SK-N-SH (cell line): ENCODE data around the gene NUDT22. TPM values are rescaled to one million over a fixed set of nuclear protein-coding genes. Genes with fewer than 3 reads are reported as not detected.
"Not testable (repeated sequence)": the region's sequence is repeated elsewhere in the genome, so short reads cannot be mapped to it uniquely, and the experiment has no call there.

Experiments used
- CTCF ChIA-PET: fragments of 300-600, 350-600 bp; formaldehyde crosslinking; extraction: SDS; loops from one replicate; lab custom pipeline; 2021; lab: Yijun Ruan, JAX
- POLR2A ChIA-PET: fragments of 350-600 bp; sonication (Branson Sonifier 250); formaldehyde crosslinking; extraction: SDS; loops from one replicate; lab custom pipeline; 2020; ENCODE audit warnings: antibody characterized with exemption, inconsistent platforms; lab: Yijun Ruan, JAX
- DNase-seq: peaks from one replicate; pipeline ENCODE4 v3.0.0; 2012
- H2AFZ ChIP-seq: fragments of 200-600 bp; sonication (generic); 2 replicates; pipeline ENCODE4 v1.8.1; 2016; ENCODE audit warnings: antibody characterized with exemption, mild to moderate bottlenecking, low read depth
- H3F3A ChIP-seq: fragments of 200-600 bp; sonication (generic); replicated peaks from 2 replicates; pipeline ENCODE3; 2016; ENCODE audit warnings: antibody characterized with exemption, mild to moderate bottlenecking; ENCODE audit not compliant: insufficient read depth
- H3K27ac ChIP-seq, 2 experiments: fragments of 200-500 bp in 1 of 2; fragments of 200-600 bp in 1 of 2; sonication (Bioruptor generic) in 1 of 2; sonication (generic), shearing (Covaris generic) in 1 of 2; 2 replicates each; pipeline versions ENCODE4 v1.5.1 to v1.6.1; 2014 to 2016; ENCODE audit warnings: low read depth in 2 of 2, inconsistent platforms in 1 of 2, low read length in 1 of 2, mild to moderate bottlenecking in 1 of 2, mixed read lengths in 1 of 2
- H3K27me3 ChIP-seq: fragments of 200-600 bp; sonication (generic), shearing (Covaris generic); 2 replicates; pipeline ENCODE4 v1.6.1; 2016; ENCODE audit warnings: mixed run types; ENCODE audit not compliant: insufficient read depth
- H3K36me3 ChIP-seq, 2 experiments: fragments of 200-500 bp in 1 of 2; fragments of 200-600 bp in 1 of 2; sonication (Bioruptor generic) in 1 of 2; sonication (generic) in 1 of 2; replicated peaks in 1 of 2; 2 replicates each; pipeline versions ENCODE3 to v1.5.1; 2014 to 2016; ENCODE audit warnings: low read length in 1 of 2, mild to moderate bottlenecking in 1 of 2; ENCODE audit not compliant: insufficient read depth in 2 of 2, control insufficient read depth in 1 of 2
- H3K4me1 ChIP-seq, 2 experiments: fragments of 200-500 bp in 1 of 2; fragments of 200-600 bp in 1 of 2; sonication (Bioruptor generic) in 1 of 2; sonication (generic), shearing (Covaris generic) in 1 of 2; 2 replicates each; pipeline versions ENCODE4 v1.5.1 to v1.6.1; 2014 to 2016; ENCODE audit warnings: low read depth in 1 of 2, low read length in 1 of 2, mixed run types in 1 of 2; ENCODE audit not compliant: insufficient read depth in 2 of 2, control insufficient read depth in 1 of 2
- H3K4me2 ChIP-seq: fragments of 200-600 bp; sonication (generic), shearing (Covaris generic); 2 replicates; pipeline ENCODE4 v1.6.1; 2017; ENCODE audit warnings: mixed run types
- H3K4me3 ChIP-seq, 2 experiments: fragments of 200-500 bp in 1 of 2; fragments of 200-600 bp in 1 of 2; sonication (Bioruptor generic) in 1 of 2; sonication (generic), shearing (Covaris generic) in 1 of 2; 2 replicates each; pipeline versions ENCODE4 v1.5.1 to v1.8.1; 2014 to 2016; ENCODE audit warnings: low read depth in 2 of 2, inconsistent platforms in 1 of 2, low read length in 1 of 2, mild to moderate bottlenecking in 1 of 2, mixed read lengths in 1 of 2, moderate library complexity in 1 of 2
- H3K79me2 ChIP-seq: fragments of 200-600 bp; sonication (generic); 2 replicates; pipeline ENCODE4 v1.8.1; 2017; ENCODE audit warnings: mild to moderate bottlenecking; ENCODE audit not compliant: insufficient read depth
- H3K9ac ChIP-seq: fragments of 200-600 bp; sonication (generic); 2 replicates; pipeline ENCODE4 v1.6.1; 2017; ENCODE audit warnings: mixed run types
- H3K9me2 ChIP-seq: fragments of 200-600 bp; sonication (generic); 2 replicates; pipeline ENCODE4 v1.6.1; 2017; ENCODE audit warnings: mixed run types
- H3K9me3 ChIP-seq: fragments of 200-600 bp; sonication (generic); 2 replicates; pipeline ENCODE4 v1.6.1; 2017; ENCODE audit warnings: mixed run types, mild to moderate bottlenecking, moderate library complexity
- H4K20me1 ChIP-seq: fragments of 200-600 bp; sonication (generic); 2 replicates; pipeline ENCODE4 v1.6.1; 2017; ENCODE audit warnings: mild to moderate bottlenecking, mixed run types; ENCODE audit not compliant: insufficient read depth
- CHD2 ChIP-seq: fragments of 150-350 bp; IDR thresholded peaks from 2 replicates; pipeline ENCODE4 v1.6.1; 2018; ENCODE audit warnings: low read length; ENCODE audit not compliant: partially characterized antibody
- EZH2phosphoT487 ChIP-seq: fragments of 200-600 bp; sonication (generic); IDR thresholded peaks from 2 replicates; pipeline ENCODE4 v1.6.1; 2017; ENCODE audit warnings: low read depth, mixed run types, mild to moderate bottlenecking, antibody characterized with exemption, moderate library complexity, borderline replicate concordance
- GABPA ChIP-seq: IDR thresholded peaks from 2 replicates; pipeline ENCODE4 v1.4.0; 2012; ENCODE audit warnings: low read depth, mild to moderate bottlenecking
- MXI1 ChIP-seq: IDR thresholded peaks from 2 replicates; pipeline ENCODE4 v1.6.1; 2012; ENCODE audit warnings: mild to moderate bottlenecking, low read depth, low read length, improper control_type of control experiment
- NRF1 ChIP-seq: IDR thresholded peaks from 2 replicates; pipeline ENCODE4 v1.6.1; 2012; ENCODE audit warnings: low read depth, mild to moderate bottlenecking, low read length
- POLR2AphosphoS5 ChIP-seq: IDR thresholded peaks from 2 replicates; pipeline ENCODE4 v1.6.1; 2012; ENCODE audit warnings: low read depth, low read length
- RCOR1 ChIP-seq: fragments of 150-350 bp; IDR thresholded peaks from 2 replicates; pipeline ENCODE4 v1.6.1; 2017; ENCODE audit warnings: antibody characterized with exemption, low read length
- RFX5 ChIP-seq: IDR thresholded peaks from 2 replicates; pipeline ENCODE4 v1.6.1; 2012; ENCODE audit warnings: mild to moderate bottlenecking, improper control_type of control experiment, low read length
- SIN3A ChIP-seq: IDR thresholded peaks from 2 replicates; pipeline ENCODE4 v1.6.1; 2012; ENCODE audit warnings: low read depth, mild to moderate bottlenecking, low read length, moderate library complexity, borderline replicate concordance
- TAF1 ChIP-seq: IDR thresholded peaks from 2 replicates; pipeline ENCODE4 v1.6.1; 2012; ENCODE audit warnings: low read depth, mild to moderate bottlenecking, low read length, moderate library complexity, borderline replicate concordance
- YY1 ChIP-seq: IDR thresholded peaks from 2 replicates; pipeline ENCODE4 v1.4.0; 2012; ENCODE audit warnings: low read depth, mild to moderate bottlenecking
- WGBS: methylation state at CpG from one replicate; pipeline ENCODE4 v1.1.6; 2017; ENCODE audit warnings: low lambda C conversion rate; 5-methylcytosine and 5-hydroxymethylcytosine counted together
- polyA plus RNA-seq, 3 experiments: library from polyadenylated mRNA; depleted of rRNA; stranded (reverse); fragments of >200 nt; gene quantifications; 2 replicates each; pipeline ENCODE4 v1.2.3, GENCODE V29; 2012
- TF ChIP-seq, protein P1 (sequence below): IDR thresholded peaks from 2 replicates; pipeline ENCODE4; 2012
- TF ChIP-seq, protein P2 (sequence below): IDR thresholded peaks from 2 replicates; pipeline ENCODE4 v1.4.0; 2012; ENCODE audit warnings: low read depth
- TF ChIP-seq, protein P3 (sequence below): fragments of 200-600 bp; sonication (generic); IDR thresholded peaks from 2 replicates; pipeline ENCODE4 v1.6.1; 2017; ENCODE audit warnings: antibody characterized with exemption, mild to moderate bottlenecking, moderate library complexity
- TF ChIP-seq, protein P4 (sequence below): IDR thresholded peaks from 2 replicates; pipeline ENCODE4 v1.4.0; 2012; ENCODE audit warnings: low read depth, borderline replicate concordance

Gene NUDT22
- polyA plus RNA-seq, 1 of the 3 experiments (the other 2 are of a cell fraction), result 72.7 TPM

DNA sequence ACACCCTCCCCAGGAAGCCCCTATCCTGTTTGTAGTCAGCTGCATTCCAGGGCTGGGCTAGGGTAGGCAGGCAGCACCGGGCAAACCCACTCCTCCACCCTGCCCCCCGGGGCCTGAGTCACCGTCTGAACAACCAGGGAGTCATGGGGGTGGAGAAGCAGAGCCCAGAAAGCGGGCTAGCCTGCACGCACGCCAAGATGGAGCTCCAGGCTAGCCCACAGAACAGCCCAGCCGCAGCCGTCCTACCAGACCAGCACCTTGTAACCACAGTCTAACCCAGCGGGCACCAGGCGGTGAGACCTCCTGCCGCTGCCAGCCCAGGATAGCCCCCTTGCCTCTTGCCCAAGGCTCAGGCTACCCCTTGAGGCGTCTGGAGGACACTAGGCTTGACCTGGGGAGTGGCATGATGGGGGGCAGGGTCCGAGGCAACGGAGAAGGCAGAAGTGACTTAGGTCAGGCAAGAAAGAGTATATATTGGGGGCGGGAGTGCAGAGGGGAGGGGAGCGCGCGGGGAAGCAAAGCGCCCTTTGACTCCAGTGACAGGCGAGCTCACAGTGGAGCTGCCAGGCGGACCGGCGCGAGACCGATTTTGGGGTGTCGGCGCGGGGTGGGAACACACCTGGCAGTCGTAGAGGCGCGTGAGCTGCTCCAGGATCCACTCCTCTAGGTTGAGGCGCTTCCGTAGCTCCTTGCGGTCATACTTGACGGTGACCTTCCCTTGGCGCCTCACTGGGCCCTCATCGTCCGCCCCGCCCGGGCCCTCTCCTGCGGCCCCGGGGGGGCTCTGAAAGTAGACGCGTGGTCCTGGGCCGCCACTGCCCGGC is 19.9 kb downstream of the NUDT22 start (continued):
- TF ChIP-seq, protein P1, sequence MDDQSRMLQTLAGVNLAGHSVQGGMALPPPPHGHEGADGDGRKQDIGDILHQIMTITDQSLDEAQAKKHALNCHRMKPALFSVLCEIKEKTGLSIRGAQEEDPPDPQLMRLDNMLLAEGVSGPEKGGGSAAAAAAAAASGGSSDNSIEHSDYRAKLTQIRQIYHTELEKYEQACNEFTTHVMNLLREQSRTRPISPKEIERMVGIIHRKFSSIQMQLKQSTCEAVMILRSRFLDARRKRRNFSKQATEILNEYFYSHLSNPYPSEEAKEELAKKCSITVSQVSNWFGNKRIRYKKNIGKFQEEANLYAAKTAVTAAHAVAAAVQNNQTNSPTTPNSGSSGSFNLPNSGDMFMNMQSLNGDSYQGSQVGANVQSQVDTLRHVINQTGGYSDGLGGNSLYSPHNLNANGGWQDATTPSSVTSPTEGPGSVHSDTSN, result no peak; the same call in 1 of the 2 replicates
- TF ChIP-seq EZH2phosphoT487 (no peak), YY1 (peak; percentile 65; the same call in 1 of the 2 replicates), RFX5 (no peak)

DNA sequence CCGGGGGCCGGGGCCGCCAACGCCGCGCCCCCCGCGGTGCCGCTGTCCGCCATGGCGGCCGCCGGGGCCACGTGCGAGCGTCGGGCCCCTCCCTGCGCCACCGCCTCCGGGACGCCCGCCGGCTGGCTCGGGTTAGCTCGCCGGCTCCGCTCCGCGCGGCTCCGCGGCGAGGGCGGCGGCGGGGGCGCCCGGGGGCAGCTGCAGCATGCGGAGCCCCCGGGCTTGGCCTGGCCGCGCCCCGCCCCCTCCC is 20.5 kb downstream of the NUDT22 start:
- not testable (repeated sequence) for H2AFZ ChIP-seq, H3K9me3 ChIP-seq, H3K9me2 ChIP-seq, H4K20me1 ChIP-seq, DNase-seq, H3K27me3 ChIP-seq
- TF ChIP-seq MXI1, result 0 out of 2 replicates have a peak, but pooled peaks have one; percentile 29
- TF ChIP-seq, protein P2, sequence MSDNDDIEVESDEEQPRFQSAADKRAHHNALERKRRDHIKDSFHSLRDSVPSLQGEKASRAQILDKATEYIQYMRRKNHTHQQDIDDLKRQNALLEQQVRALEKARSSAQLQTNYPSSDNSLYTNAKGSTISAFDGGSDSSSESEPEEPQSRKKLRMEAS, result peak; percentile 19; the same call in 1 of the 2 replicates
- CTCF ChIA-PET, result interaction anchor here (1.8 to 3.4 kb wide), 4 partner anchors 14 to 58 kb away, joined by 6 to 20 read pairs (median 12); partner anchors contain the start of gene ESRRA
- Histone ChIP-seq H3K36me3 (peaks cover 10 to 14% of the 10 kb centered on the region in 2 experiments), H3K9ac (peak overlapping the region; percentile 72; the same call in 1 of the 2 replicates), H3F3A (peaks cover 11% of the 10 kb centered on the region), H3K4me1 (peaks cover 9 to 45% of the 10 kb centered on the region in 2 experiments; a peak in 2 of 4 replicates), H3K79me2 (peaks cover 49% of the 10 kb centered on the region), H3K4me3 (peak overlapping the region; percentile 75 to 98), H3K27ac (peak overlapping the region in 1 of 2 experiments; percentile 89; a peak in 3 of 4 replicates), H3K4me2 (peak overlapping the region; percentile 77; the same call in 1 of the 2 replicates)
- POLR2A ChIA-PET, result interaction anchor here (1.0 to 12.4 kb wide), 6 partner anchors 15 to 65 kb away, joined by 3 to 112 read pairs (median 5); no protein-coding TSS in a partner anchor
- no CpG with 5 or more reads among the region's 43 CpGs for WGBS

DNA sequence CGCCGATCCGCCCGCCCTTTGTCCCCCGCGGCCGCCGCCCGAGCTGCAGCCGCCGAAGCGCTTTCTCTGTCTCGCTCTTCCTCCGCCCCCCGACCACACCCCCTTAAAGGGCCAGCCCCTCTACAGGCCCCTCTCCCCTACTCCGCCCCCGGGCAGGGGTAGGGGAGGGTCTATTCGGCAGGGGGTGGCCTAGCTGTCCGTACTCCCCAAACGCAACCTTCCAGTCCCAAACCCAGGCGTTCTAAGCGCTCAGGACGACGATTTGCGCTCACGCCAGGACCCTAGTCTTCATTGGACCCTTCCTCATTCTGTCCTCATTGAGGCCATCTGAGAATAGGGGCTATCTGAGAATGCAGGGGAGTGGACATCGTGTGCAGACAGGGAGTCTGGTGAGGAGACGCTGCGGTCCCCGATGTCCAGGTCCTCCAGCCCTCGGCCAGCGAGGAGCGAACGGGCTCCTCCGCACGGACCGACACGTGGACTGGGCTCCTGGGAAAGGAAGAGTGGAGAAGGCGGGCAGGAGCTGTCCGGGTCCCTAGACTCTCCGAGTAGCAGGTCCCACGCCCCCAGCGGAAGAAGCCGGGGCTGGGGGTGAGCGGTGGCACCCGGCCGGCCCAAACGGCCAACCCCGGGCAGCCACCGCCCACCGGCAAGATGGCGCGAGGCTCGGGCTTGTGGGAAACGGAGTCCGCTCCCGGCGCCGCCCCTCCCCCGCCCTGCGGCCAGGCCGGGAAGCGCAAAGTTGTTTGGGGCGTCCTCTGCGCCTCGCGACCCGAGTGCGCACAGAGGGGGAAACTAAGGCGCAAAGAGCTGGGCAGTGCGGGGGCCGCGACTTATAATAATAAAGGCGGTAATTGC is 21.0 kb downstream of the NUDT22 start, which contains the start of gene PPP1R14B:
Gene PPP1R14B, minus strand, starts transcription at position 73 of the 858 bp plus-strand sequence. CDS start 270 bp downstream, outside the sequence.
- ChIA-PET CTCF (interaction anchor here (0.7 to 3.4 kb wide), 6 partner anchors 14 to 57 kb away, joined by 3 to 20 read pairs (median 8); partner anchors contain the start of gene ESRRA), POLR2A (interaction anchor here (0.6 to 12.4 kb wide), 6 partner anchors 14 to 126 kb away, joined by 3 to 112 read pairs (median 6); no protein-coding TSS in a partner anchor)
- peak within 1 kb of the TSS; percentile 91 for H3K9ac ChIP-seq
- peak; percentile 95 for DNase-seq
- H3K27me3 ChIP-seq, result no peaks in the 10 kb centered on the region
- H3K9me2 ChIP-seq, result no peaks in the 10 kb centered on the region
- peaks cover 49% of the 10 kb centered on the region for H3K79me2 ChIP-seq
- H3K36me3 ChIP-seq, result peaks cover 10 to 14% of the 10 kb centered on the region in 2 experiments
- H3K4me3 ChIP-seq, result peak within 1 kb of the TSS; percentile 92 to 98
- peak within 1 kb of the TSS; percentile 72 for H2AFZ ChIP-seq
- peak within 1 kb of the TSS; percentile 100 for H3K4me2 ChIP-seq
- no peaks in the 10 kb centered on the region for H3K9me3 ChIP-seq
- peaks cover 9 to 46% of the 10 kb centered on the region in 2 experiments; a peak in 2 of 4 replicates for H3K4me1 ChIP-seq
- peak within 1 kb of the TSS; percentile 96 to 98 for H3K27ac ChIP-seq
- WGBS, result 1% methylated on average over 36 of the region's 74 CpGs
- no peaks in the 10 kb centered on the region for H4K20me1 ChIP-seq
- TF ChIP-seq NRF1 (no peak; the same call in 1 of the 2 replicates), SIN3A (peak; percentile 71; the same call in 1 of the 2 replicates), YY1 (peak; percentile 96), POLR2AphosphoS5 (peak; percentile 73; the same call in 1 of the 2 replicates), CHD2 (peak; percentile 91), GABPA (peak; percentile 60), RCOR1 (no peak), TAF1 (peak; percentile 55; the same call in 1 of the 2 replicates), MXI1 (peak; percentile 84)
- TF ChIP-seq, protein P3, sequence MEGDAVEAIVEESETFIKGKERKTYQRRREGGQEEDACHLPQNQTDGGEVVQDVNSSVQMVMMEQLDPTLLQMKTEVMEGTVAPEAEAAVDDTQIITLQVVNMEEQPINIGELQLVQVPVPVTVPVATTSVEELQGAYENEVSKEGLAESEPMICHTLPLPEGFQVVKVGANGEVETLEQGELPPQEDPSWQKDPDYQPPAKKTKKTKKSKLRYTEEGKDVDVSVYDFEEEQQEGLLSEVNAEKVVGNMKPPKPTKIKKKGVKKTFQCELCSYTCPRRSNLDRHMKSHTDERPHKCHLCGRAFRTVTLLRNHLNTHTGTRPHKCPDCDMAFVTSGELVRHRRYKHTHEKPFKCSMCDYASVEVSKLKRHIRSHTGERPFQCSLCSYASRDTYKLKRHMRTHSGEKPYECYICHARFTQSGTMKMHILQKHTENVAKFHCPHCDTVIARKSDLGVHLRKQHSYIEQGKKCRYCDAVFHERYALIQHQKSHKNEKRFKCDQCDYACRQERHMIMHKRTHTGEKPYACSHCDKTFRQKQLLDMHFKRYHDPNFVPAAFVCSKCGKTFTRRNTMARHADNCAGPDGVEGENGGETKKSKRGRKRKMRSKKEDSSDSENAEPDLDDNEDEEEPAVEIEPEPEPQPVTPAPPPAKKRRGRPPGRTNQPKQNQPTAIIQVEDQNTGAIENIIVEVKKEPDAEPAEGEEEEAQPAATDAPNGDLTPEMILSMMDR, result no peak; the same call in 1 of the 2 replicates
- TF ChIP-seq, protein P4, sequence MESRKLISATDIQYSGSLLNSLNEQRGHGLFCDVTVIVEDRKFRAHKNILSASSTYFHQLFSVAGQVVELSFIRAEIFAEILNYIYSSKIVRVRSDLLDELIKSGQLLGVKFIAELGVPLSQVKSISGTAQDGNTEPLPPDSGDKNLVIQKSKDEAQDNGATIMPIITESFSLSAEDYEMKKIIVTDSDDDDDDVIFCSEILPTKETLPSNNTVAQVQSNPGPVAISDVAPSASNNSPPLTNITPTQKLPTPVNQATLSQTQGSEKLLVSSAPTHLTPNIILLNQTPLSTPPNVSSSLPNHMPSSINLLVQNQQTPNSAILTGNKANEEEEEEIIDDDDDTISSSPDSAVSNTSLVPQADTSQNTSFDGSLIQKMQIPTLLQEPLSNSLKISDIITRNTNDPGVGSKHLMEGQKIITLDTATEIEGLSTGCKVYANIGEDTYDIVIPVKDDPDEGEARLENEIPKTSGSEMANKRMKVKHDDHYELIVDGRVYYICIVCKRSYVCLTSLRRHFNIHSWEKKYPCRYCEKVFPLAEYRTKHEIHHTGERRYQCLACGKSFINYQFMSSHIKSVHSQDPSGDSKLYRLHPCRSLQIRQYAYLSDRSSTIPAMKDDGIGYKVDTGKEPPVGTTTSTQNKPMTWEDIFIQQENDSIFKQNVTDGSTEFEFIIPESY, result no peak
- TF ChIP-seq, protein P2, result peak; percentile 86
- TF ChIP-seq, all 33 proteins: peak for 8
- peaks cover 11% of the 10 kb centered on the region for H3F3A ChIP-seq
